ENCODE results near the gene ZFAND2B.
A peak's percentile ranks its signal among the peaks of the same experiment; 100 is the strongest.

The ZFAND2B gene

DNA sequence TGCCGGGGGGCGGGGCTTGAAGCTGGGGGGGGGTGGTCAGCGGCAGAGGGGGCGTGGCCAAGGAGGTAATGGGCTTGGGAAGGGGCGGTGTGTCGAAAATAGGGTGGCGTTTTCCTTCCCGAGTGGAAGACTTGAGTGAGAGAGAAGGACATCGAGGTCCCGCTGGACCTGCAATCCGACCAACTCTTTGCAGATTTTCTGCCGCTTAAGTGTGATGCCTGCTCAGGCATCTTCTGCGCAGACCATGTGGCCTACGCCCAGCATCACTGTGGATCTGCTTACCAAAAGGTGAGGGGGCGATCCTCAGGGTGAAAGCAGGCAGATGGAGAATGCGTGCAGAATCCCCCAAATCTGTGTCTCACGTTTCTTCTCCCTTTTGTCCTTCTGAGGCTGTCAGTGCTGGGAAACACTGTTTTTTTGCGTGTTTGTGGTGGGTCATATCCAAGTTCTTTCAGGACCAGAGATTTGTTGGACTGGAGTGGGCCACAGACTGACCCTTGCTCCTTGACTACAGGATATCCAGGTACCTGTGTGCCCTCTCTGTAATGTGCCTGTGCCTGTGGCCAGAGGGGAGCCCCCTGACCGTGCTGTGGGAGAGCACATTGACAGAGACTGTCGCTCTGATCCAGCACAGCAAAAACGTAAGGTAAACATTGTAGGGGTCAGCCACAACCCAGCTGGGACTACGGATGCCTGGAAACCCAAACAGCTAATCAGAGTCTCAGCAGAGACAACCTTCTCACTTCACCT lies 727 bp downstream of the ZFAND2B start:
- no peak for DNase-seq

GRCh38 chr2:219207884-219208740 lies 1.5 kb downstream of the ZFAND2B start:
- no peak for DNase-seq

- no peak for DNase-seq
Measured at GRCh38 chr2:219209236-219210195, 2.9 kb downstream of the ZFAND2B start.

- DNase-seq = no peak
Measured at GRCh38 chr2:219210196-219210885, 3.8 kb downstream of the ZFAND2B start.

DNA sequence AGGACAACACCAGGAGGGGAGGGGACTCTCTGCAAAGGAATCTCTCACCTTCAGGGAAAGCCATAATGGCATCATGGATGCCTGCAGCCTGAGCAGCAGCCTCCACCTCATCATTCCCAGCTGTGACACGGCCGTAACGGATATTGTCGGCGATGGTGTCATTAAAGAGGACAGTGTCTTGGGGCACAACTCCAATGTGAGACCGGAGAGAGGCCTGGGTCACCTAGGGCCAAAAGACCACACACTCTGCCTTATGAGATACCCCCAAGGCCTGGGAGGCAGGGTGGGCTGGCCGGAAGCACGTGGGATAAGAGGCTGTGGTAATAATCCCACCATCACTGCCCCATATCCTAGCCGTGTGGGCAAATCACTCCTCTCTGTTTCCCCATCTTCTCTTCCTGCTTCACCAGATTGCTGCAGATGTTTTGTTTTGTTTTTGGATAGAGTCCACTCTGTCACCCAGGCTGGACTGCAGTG lies 4.3 kb downstream of the ZFAND2B start:
- no peak for DNase-seq

DNA sequence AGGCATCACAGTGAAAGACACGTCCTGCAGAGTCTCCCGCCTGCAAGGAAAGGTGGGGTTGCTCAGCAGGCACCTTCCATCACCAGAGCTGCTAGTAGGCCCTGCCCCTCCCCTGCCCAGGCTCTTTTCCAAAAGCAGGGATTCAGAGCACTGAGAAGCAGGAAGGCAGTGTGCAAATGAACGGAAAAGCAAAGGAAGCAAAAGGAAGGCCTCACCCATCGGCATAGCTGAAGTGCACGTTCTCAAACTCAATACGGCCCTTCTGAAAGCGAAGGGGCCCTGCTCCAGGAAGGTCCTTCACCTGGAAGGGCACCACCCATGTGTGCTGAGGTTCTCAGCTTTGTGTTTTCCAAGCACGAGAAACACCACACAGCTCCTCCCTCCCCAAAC lies 6.4 kb downstream of the ZFAND2B start:
- no peak for DNase-seq

DNA sequence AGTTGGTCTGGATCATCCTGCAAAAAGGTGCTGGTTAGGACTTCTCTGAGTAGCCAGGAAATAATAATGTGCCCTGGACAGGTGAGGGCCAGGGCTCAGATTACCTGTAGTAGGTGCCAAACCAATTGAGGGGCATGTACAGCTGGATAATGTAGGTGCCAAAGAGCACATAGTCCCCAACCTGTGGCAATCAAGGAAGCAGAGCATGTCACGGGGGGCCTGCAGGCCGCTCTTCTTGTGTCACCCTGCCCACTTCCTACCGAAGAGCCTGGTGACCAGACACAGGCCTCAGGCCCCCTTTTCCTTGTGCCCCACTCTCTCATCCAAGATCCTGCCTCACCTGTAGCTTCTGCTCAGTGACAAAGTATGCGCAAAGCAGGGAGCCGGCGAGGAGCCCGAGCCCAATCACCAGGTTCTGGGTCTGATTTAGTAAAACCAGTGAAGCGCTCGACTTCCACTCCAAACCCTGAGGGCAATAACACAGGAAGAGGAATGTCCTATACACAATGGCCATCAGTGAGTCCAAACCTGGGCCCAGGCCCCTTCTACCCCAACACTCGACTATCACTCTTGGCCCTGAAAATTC lies 7.0 kb downstream of the ZFAND2B start:
- no peak for DNase-seq

DNA sequence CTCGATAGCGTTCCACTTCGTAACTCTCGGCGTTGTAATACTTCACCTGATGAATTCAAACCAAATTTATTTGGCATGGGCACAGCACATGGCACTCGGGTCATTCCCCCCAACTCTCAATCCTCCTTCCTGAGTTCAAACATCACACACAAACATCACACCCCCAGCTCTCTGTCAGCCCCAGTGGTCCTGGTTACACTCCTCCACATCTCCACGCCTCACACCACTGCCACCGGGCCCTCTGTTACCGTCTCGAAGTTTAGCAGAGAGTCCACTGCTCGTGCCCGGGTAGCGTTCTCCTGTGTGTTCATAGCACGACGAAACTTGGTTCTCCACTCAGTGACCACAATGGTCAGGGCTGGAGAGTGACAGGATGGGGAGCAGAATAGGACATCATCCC lies 7.6 kb downstream of the ZFAND2B start:
- DNase-seq = no peak

- no peak for DNase-seq
Measured at GRCh38 chr2:219214786-219215185, 8.2 kb downstream of the ZFAND2B start.

DNA sequence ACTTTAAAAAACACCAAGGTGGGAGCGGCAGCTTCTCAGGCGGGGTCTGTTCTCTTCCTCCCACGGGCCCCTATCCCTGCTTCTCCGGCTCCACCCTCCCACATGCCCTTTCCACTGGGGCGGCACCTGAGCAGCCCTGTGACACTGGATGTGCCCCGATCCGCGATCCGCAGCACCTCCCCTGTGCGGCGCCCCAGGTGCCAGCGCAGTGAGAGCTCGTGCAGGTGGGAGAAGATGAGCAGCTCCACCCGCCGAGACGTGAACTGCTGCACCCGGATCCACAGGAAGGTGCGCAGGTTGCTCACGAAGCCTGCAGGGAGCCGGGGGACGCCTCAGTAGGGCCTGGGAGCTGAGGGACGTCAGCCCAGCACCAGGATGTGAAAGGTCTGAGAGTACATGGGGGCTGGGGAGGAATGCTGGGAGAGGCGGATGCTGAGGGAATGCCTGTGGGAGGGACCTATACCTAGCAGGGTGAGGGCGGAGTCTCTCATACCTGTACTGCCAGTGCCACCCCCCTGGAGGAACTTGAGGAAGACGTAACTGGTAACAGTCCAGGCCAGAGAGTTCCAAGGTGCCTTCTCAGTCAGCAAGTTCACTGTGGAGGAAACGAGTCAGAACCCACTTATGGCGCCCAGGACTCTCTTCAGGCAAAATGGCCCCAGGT lies 9.4 kb downstream of the ZFAND2B start:
- no peak for DNase-seq

- no peak for DNase-seq
Measured at GRCh38 chr2:219216535-219216915, 9.9 kb downstream of the ZFAND2B start.

DNA sequence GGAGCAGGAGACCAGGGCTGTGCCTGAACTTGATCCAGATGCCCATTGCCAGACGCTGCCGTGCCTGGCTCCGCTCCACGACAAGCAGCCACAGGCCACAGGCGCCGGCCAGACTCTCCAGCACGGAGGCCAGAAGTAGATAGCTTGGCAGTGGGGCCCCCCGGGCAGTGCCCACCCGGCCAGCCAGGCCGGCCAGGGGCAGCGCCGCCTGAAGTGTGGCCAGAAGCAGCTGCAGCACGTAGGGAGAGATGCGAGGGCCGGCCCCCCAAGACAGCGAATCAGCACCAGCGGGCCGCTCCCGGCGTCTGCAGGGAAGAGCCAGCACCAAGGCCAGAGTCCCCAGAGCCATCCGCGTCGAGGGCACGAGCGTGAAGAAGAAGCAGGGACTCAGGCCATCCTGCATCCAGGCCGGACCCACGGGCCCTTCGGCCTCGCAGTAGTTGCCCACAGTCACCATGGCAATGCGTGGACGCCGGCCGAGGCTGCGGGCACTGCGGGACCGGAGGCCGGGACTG lies 11.7 kb downstream of the ZFAND2B start:
- no peak for DNase-seq

DNA sequence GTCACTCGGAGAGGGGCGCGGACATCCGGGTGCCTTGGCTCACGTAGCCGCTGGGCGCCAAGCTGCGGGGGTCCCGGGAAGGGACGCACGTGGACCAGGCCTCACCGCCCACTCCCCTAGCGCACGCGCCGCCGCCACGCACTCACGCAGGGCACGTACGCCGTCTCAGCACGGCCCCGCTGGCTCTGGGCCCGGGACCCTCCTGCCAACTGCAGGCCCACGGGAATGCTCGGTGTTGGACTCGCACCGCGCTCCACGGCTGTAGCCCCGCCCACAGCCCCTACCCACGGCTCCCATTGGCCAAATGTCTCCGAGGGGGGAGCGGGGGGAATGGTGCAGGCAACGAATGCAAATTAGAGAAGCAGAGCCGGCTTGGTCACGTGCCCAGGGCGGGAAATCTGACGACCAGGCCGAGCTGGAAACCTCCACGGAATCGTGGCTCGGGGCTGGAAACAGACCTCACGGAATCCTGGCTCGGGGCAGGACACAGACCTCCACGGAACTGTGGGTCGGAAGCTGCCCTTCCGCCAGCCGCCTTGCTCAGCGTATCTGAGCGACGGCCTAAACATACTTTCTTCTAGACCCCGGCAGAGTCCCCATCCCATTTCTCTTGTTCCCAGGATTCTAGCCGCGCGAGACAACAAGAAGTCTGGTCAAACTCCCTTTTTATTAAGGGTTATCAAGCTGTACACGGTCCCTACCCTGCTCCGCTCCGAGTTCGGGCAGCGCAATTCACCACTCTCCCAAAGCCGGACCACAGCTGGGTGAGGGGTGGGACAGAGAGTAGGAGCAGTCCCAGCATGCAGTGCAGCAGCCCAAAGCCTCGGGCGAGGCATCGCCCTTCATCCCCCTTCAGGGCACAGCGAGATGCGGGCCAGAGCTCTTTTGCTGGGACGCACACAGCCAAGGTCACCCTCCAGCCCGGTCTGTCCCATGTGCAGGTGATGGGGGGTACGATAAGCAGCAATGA lies 12.4 kb downstream of the ZFAND2B start, which contains the start of gene ABCB6:
ABCB6 (minus strand) TSS at position 227 of the 970 bp plus-strand sequence. CDS start 285 bp downstream, outside the sequence.
- DNase-seq = peak; percentile 96

DNA sequence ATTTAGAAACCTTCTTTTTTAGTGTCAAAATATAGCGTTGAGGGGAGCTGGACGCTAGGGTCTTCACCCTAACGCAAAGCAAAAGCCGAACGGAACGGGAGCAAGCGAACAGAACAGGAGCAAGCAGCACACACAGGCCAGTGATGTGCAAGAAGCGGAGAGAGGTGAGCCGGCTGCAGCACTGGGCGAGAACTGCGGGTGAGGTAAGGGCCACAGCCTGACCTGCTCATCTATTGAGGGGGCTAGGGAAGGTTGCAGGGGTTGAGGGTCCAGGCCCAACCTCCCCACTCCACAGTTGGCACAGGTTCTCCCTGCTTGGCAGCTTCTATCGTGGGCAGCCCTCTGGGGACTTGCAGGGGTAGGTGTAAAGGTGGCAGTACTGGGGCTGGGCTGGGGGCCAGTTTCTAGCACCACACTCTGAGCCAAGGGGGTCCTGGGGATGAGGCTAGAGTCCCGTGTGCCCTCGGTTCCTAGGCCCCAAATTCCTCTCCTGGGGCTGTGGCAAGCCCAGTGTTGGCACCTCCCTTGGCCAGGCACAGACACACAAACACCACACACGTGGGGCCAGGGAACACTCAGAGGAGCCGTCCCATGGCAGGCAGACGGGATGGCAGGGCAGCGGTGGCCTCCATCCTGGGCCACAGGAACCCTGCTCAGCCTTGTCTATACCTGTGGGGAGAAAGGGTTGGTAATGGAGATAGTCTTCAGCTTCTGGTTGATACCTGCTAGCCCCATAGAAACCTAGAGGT lies 13.4 kb downstream of the ZFAND2B start:
- DNase-seq = no peak

DNA sequence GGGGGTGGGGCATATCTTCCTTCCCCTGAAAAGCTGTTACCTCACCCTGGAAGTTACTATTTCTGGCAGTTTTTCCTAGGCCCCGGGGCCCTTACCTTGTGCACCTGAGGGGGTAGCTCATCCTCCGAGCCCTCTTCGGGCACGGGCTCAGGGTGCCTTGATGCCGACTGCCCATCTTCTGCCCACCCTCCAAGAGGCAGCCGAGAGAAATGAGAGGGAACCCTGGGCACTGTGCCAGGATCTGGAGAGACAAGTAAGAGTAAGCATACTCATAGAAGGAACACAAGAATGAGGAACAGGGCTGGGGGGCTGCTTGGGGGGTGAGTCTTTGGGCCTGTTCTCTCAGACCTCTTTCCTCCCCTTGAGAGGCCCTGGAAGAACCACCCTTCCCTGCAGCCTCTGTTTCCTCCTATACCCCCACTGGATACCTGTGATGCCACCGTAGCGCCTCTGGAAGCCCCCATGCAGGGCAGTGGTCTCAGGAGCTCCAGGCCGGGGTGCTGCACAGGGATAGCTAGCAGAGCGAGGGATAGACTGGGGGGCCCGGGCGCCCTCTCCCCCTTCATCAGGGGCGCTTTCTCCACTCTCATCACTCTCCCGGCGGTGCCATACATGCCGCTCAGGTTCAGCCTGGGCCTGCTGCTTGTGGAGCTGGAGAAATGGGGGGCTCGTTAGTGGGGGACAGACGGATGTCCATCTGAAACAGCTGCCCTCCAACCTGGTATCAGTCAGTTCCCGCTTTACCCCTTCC lies 14.2 kb downstream of the ZFAND2B start:
- DNase-seq = no peak

DNA sequence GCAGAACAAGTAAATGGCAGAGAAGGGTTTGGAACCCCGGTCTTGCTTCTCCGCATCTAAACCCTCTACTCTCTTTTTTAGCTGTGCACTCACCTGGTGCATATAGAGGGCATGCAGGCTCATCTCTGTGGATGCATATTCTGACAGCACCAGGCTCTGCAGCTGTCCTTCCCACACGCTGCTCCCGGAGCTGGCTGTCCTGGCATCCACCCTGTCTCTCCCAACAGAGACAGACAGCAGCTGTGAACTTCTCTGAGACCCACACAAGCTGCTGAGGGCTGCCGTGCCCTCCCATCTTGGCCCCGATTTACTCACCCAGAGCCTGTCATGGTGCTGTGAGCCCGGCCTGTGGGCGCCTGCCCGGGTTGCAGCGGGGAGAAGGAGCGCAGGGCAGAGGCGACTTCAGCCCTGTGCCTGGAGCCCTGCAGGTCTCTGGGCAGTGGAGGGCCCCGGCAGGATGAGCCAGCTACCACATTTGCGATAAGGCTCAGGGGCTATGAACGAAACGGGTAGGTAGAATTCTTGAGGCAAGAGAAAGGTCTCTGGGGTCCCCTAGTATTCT lies 15.5 kb downstream of the ZFAND2B start:
- no peak for DNase-seq

- DNase-seq = no peak
Measured at GRCh38 chr2:219223831-219224610, 17.4 kb downstream of the ZFAND2B start.

All from activated effector memory CD4-positive, alpha-beta T cell treated with anti-CD3 and anti-CD28 coated beads, Interleukin-2, amount 50 U/mL, for 16 hours (primary cell).